Skin epidermis (tissue), 12 donors: ENCODE data around the gene FRMD5.

Experiments
- H3K27ac ChIP-seq, 21 experiments: fragments of 200-600 bp; sonication (generic) in 11 of 21; one replicate each; pipeline ENCODE4 v1.5.0; 2020; ENCODE audit warnings: mild to moderate bottlenecking in 3 of 21, inconsistent platforms in 2 of 21, moderate library complexity in 2 of 21
- H3K4me3 ChIP-seq, 7 experiments: fragments of 200-600 bp; sonication (generic) in 2 of 7; one replicate each; pipeline ENCODE4 v1.5.0; 2020; ENCODE audit warnings: inconsistent platforms in 2 of 7, mild to moderate bottlenecking in 2 of 7, moderate library complexity in 1 of 7

The FRMD5 gene

GRCh38 chr15:44173813-44174212 is 21.3 kb downstream of the FRMD5 start:
- H3K4me3 ChIP-seq: no peak overlapping the region

GRCh38 chr15:44163370-44163769 is 31.7 kb downstream of the FRMD5 start:
- H3K4me3 ChIP-seq: no peak overlapping the region
- no peak overlapping the region for H3K27ac ChIP-seq

More at GRCh38 chr15:44173813-44174212, 21.3 kb downstream of the FRMD5 start:
- no peak overlapping the region for H3K27ac ChIP-seq

- H3K4me3 ChIP-seq: no peak overlapping the region
- H3K27ac ChIP-seq: no peak overlapping the region
Measured at GRCh38 chr15:44160796-44161195, 34.3 kb downstream of the FRMD5 start.

GRCh38 chr15:44159492-44159891 is 35.6 kb downstream of the FRMD5 start:
- Histone ChIP-seq H3K4me3 (no peak overlapping the region), H3K27ac (no peak overlapping the region)

GRCh38 chr15:44158111-44158510 is 37.0 kb downstream of the FRMD5 start:
- Histone ChIP-seq H3K4me3 (no peak overlapping the region), H3K27ac (peak overlapping the region in 3 of 21 experiments; percentile 0 to 30 (median 7))

GRCh38 chr15:44157679-44158078 is 37.4 kb downstream of the FRMD5 start:
- Histone ChIP-seq H3K27ac (peak overlapping the region in 1 of 21 experiments; percentile 7), H3K4me3 (no peak overlapping the region)

GRCh38 chr15:44153352-44153751 is 41.7 kb downstream of the FRMD5 start:
- H3K4me3 ChIP-seq: no peak overlapping the region
- no peak overlapping the region for H3K27ac ChIP-seq

GRCh38 chr15:44149224-44149623 is 45.8 kb downstream of the FRMD5 start:
- H3K4me3 ChIP-seq: no peak overlapping the region
- H3K27ac ChIP-seq: no peak overlapping the region

GRCh38 chr15:44148580-44148979 is 46.5 kb downstream of the FRMD5 start:
- Histone ChIP-seq H3K27ac (no peak overlapping the region), H3K4me3 (no peak overlapping the region)

- no peak overlapping the region for H3K27ac ChIP-seq
- H3K4me3 ChIP-seq: no peak overlapping the region
Measured at GRCh38 chr15:44147636-44148035, 47.4 kb downstream of the FRMD5 start.

GRCh38 chr15:44145495-44145894 is 49.6 kb downstream of the FRMD5 start:
- H3K27ac ChIP-seq: no peak overlapping the region
- H3K4me3 ChIP-seq: no peak overlapping the region

- Histone ChIP-seq H3K27ac (no peak overlapping the region), H3K4me3 (no peak overlapping the region)
Measured at GRCh38 chr15:44144992-44145391, 50.1 kb downstream of the FRMD5 start.

GRCh38 chr15:44144184-44144583 is 50.9 kb downstream of the FRMD5 start:
- no peak overlapping the region for H3K4me3 ChIP-seq
- no peak overlapping the region for H3K27ac ChIP-seq

GRCh38 chr15:44137750-44138149 is 57.3 kb downstream of the FRMD5 start:
- H3K4me3 ChIP-seq: no peak overlapping the region
- no peak overlapping the region for H3K27ac ChIP-seq

- no peak overlapping the region for H3K4me3 ChIP-seq
- no peak overlapping the region for H3K27ac ChIP-seq
Measured at GRCh38 chr15:44136991-44137477, 58.0 kb downstream of the FRMD5 start.

- Histone ChIP-seq H3K4me3 (no peak overlapping the region), H3K27ac (no peak overlapping the region)
Measured at GRCh38 chr15:44132057-44132456, 63.0 kb downstream of the FRMD5 start.

- no peak overlapping the region for H3K27ac ChIP-seq
Measured at GRCh38 chr15:44130778-44131177, 64.3 kb downstream of the FRMD5 start.

GRCh38 chr15:44129911-44130310 is 65.2 kb downstream of the FRMD5 start:
- H3K27ac ChIP-seq: no peak overlapping the region
- H3K4me3 ChIP-seq: no peak overlapping the region

More at GRCh38 chr15:44130778-44131177, 64.3 kb downstream of the FRMD5 start:
- H3K4me3 ChIP-seq: no peak overlapping the region

- Histone ChIP-seq H3K4me3 (no peak overlapping the region), H3K27ac (no peak overlapping the region)
Measured at GRCh38 chr15:44128443-44128842, 66.6 kb downstream of the FRMD5 start.

GRCh38 chr15:44125879-44126278 is 69.2 kb downstream of the FRMD5 start:
- Histone ChIP-seq H3K4me3 (no peak overlapping the region), H3K27ac (no peak overlapping the region)

- no peak overlapping the region for H3K4me3 ChIP-seq
- no peak overlapping the region for H3K27ac ChIP-seq
Measured at GRCh38 chr15:44102675-44103254, 92.3 kb downstream of the FRMD5 start.

- Histone ChIP-seq H3K4me3 (no peak overlapping the region), H3K27ac (no peak overlapping the region)
Measured at GRCh38 chr15:44101944-44102343, 93.1 kb downstream of the FRMD5 start.
